ENCODE data around the gene PBX4. TPM values are rescaled to one million over a fixed set of nuclear protein-coding genes. Genes with fewer than 3 reads are reported as not detected.

Gene PBX4
- total RNA-seq, 1 donor from 2014 or later, result 56.1 TPM

GRCh38 chr19:19530423-19530804, 88.1 kb downstream of the PBX4 start:
- no peaks in the 10 kb centered on the region for H3K36me3 Mint-ChIP-seq (ENCODE audit: unreplicated experiment)
- peaks cover 19% of the 10 kb centered on the region for H3K27me3 Mint-ChIP-seq (ENCODE audit: unreplicated experiment)
- no peak overlapping the region for H3K4me3 Mint-ChIP-seq (ENCODE audit: unreplicated experiment)
- peak overlapping the region; percentile 11 for H3K27ac Mint-ChIP-seq (ENCODE audit: unreplicated experiment)
- no peak for DNase-seq
- peaks cover 20% of the 10 kb centered on the region for H3K4me1 Mint-ChIP-seq (ENCODE audit: low read depth, unreplicated experiment)
- H3K9me3 Mint-ChIP-seq (ENCODE audit: unreplicated experiment), result peaks cover 11% of the 10 kb centered on the region
- no peak for TF ChIP-seq CTCF (IDR thresholded peaks at IDR 0.05; ENCODE audit: partially characterized antibody, unreplicated experiment)

- peak overlapping the region; percentile 67 for H3K4me3 Mint-ChIP-seq (ENCODE audit: unreplicated experiment)
- no peak for DNase-seq
- TF ChIP-seq CTCF (IDR thresholded peaks at IDR 0.05; ENCODE audit: partially characterized antibody, unreplicated experiment), result no peak
- peaks cover 11% of the 10 kb centered on the region for H3K9me3 Mint-ChIP-seq (ENCODE audit: unreplicated experiment)
- H3K36me3 Mint-ChIP-seq (ENCODE audit: unreplicated experiment), result no peaks in the 10 kb centered on the region
- H3K27me3 Mint-ChIP-seq (ENCODE audit: unreplicated experiment), result peaks cover 19% of the 10 kb centered on the region
- no peak overlapping the region for H3K27ac Mint-ChIP-seq (ENCODE audit: unreplicated experiment)
- H3K4me1 Mint-ChIP-seq (ENCODE audit: low read depth, unreplicated experiment), result peaks cover 24% of the 10 kb centered on the region
Observed at GRCh38 chr19:19529783-19530422, 88.6 kb downstream of the PBX4 start.

- TF ChIP-seq CTCF (IDR thresholded peaks at IDR 0.05; ENCODE audit: partially characterized antibody, unreplicated experiment), result no peak
- peak within 1 kb of the TSS; percentile 33 for H3K27ac Mint-ChIP-seq (ENCODE audit: unreplicated experiment)
- no peaks in the 10 kb centered on the region for H3K36me3 Mint-ChIP-seq (ENCODE audit: unreplicated experiment)
- peak within 1 kb of the TSS; percentile 67 for H3K4me3 Mint-ChIP-seq (ENCODE audit: unreplicated experiment)
- peaks cover 8% of the 10 kb centered on the region for H3K9me3 Mint-ChIP-seq (ENCODE audit: unreplicated experiment)
- no peak for DNase-seq
- peaks cover 14% of the 10 kb centered on the region for H3K27me3 Mint-ChIP-seq (ENCODE audit: unreplicated experiment)
- H3K4me1 Mint-ChIP-seq (ENCODE audit: low read depth, unreplicated experiment), result peaks cover 21% of the 10 kb centered on the region
Observed at GRCh38 chr19:19528721-19529490, 89.6 kb downstream of the PBX4 start, which contains the start of gene YJEFN3. Gene YJEFN3 (plus strand): TSS chr19:19528911. CDS start chr19:19528933, 22 bp downstream.

- H3K27ac Mint-ChIP-seq (ENCODE audit: unreplicated experiment), result no peak overlapping the region
- H3K9me3 Mint-ChIP-seq (ENCODE audit: unreplicated experiment), result peaks cover 8% of the 10 kb centered on the region
- peaks cover 10% of the 10 kb centered on the region for H3K27me3 Mint-ChIP-seq (ENCODE audit: unreplicated experiment)
- H3K4me3 Mint-ChIP-seq (ENCODE audit: unreplicated experiment), result no peak overlapping the region
- TF ChIP-seq CTCF (IDR thresholded peaks at IDR 0.05; ENCODE audit: partially characterized antibody, unreplicated experiment), result no peak
- no peaks in the 10 kb centered on the region for H3K36me3 Mint-ChIP-seq (ENCODE audit: unreplicated experiment)
- H3K4me1 Mint-ChIP-seq (ENCODE audit: low read depth, unreplicated experiment), result peaks cover 17% of the 10 kb centered on the region
- DNase-seq, result no peak
Observed at GRCh38 chr19:19527674-19528625, 90.5 kb downstream of the PBX4 start.
